ENCODE measurements around the gene KIR2DL3.

GRCh38 chr19:54692298-54692615 lies 46.1 kb upstream of the KIR2DL3 start:
- TF ChIP-seq POLR2AphosphoS5 (IDR thresholded peaks at IDR 0.05; ENCODE audit: low read depth, low read length): no peak
- TF ChIP-seq POLR2A (IDR thresholded peaks at IDR 0.05; ENCODE audit: low read depth, low read length): no peak
- no peak for TF ChIP-seq TAF1 (IDR thresholded peaks at IDR 0.05; ENCODE audit: low read depth, low read length)

Data from GM12891 (cell line).